OCI-LY1 (cell line): Measurements from ENCODE around the gene NEURL3.
"Not testable (repeated sequence)": the region's sequence is repeated elsewhere in the genome, so short reads cannot be mapped to it uniquely, and the experiment has no call there.

Source experiments
- H2AFZ ChIP-seq: fragments of 200-600 bp; sonication (generic), shearing (Covaris generic); 2 replicates; pipeline ENCODE4 v1.6.0; 2014; ENCODE audit warnings: antibody characterized with exemption, mild to moderate bottlenecking, low read length
- H3F3A ChIP-seq: fragments of 200-600 bp; sonication (generic), shearing (Covaris generic); 2 replicates; pipeline ENCODE4 v1.6.0; 2014; ENCODE audit warnings: mild to moderate bottlenecking, antibody characterized with exemption, low read length, moderate library complexity; ENCODE audit not compliant: insufficient read depth
- H3K27ac ChIP-seq: fragments of 200-600 bp; sonication (generic); 2 replicates; pipeline ENCODE4 v1.5.1; 2014; ENCODE audit warnings: low read length, mixed run types, mild to moderate bottlenecking, low read depth; ENCODE audit not compliant: poor library complexity, severe bottlenecking
- H3K27me3 ChIP-seq: fragments of 200-600 bp; sonication (generic); 2 replicates; pipeline ENCODE4 v1.6.0; 2014; ENCODE audit warnings: antibody characterized with exemption, mild to moderate bottlenecking, low read length, moderate library complexity; ENCODE audit not compliant: insufficient read depth
- H3K36me3 ChIP-seq: fragments of 200-600 bp; sonication (generic); 2 replicates; pipeline ENCODE4 v1.6.1; 2014; ENCODE audit warnings: mild to moderate bottlenecking, antibody characterized with exemption, low read length, moderate library complexity, mixed read lengths; ENCODE audit not compliant: insufficient read depth
- H3K4me1 ChIP-seq: fragments of 200-600 bp; sonication (generic); 2 replicates; pipeline ENCODE4 v1.5.1; 2014; ENCODE audit warnings: mild to moderate bottlenecking, low read length, moderate library complexity; ENCODE audit not compliant: insufficient read depth, severe bottlenecking
- H3K4me2 ChIP-seq: fragments of 200-600 bp; sonication (generic), shearing (Covaris generic); 2 replicates; pipeline ENCODE4 v1.6.1; 2014; ENCODE audit warnings: low read length
- H3K4me3 ChIP-seq: fragments of 200-600 bp; sonication (generic); 2 replicates; pipeline ENCODE4 v1.5.1; 2014; ENCODE audit warnings: low read length, low read depth, mild to moderate bottlenecking, mixed read lengths; ENCODE audit not compliant: poor library complexity, severe bottlenecking
- H3K79me2 ChIP-seq: fragments of 200-600 bp; shearing (Covaris generic); 2 replicates; pipeline ENCODE4 v1.6.1; 2016; ENCODE audit warnings: mixed run types, low read length, mixed read lengths; ENCODE audit not compliant: insufficient read depth
- H3K9ac ChIP-seq: fragments of 200-600 bp; sonication (generic), shearing (Covaris generic); 2 replicates; pipeline ENCODE4 v1.6.1; 2014; ENCODE audit warnings: mild to moderate bottlenecking, low read length, mixed read lengths
- H3K9me2 ChIP-seq: fragments of 200-600 bp; sonication (generic), shearing (Covaris generic); 2 replicates; pipeline ENCODE4 v1.6.1; 2014; ENCODE audit warnings: low read depth, mild to moderate bottlenecking, low read length, mixed read lengths
- H3K9me3 ChIP-seq: fragments of 200-600 bp; shearing (Covaris generic); 2 replicates; pipeline ENCODE4 v1.6.1; 2014; ENCODE audit warnings: low read length, mixed read lengths
- H4K20me1 ChIP-seq: fragments of 200-600 bp; sonication (generic), shearing (Covaris generic); 2 replicates; pipeline ENCODE4 v1.6.0; 2016; ENCODE audit warnings: mild to moderate bottlenecking, low read length; ENCODE audit not compliant: insufficient read depth
- CTCF ChIP-seq: fragments of 200-600 bp; sonication (generic), shearing (Covaris generic); IDR thresholded peaks from 2 replicates; pipeline ENCODE4 v1.5.1; 2017; ENCODE audit warnings: mild to moderate bottlenecking, antibody characterized with exemption, low read length, moderate library complexity, mixed read lengths
- EZH2 ChIP-seq: fragments of 200-600 bp; sonication (generic), shearing (Covaris generic); IDR thresholded peaks from 2 replicates; pipeline ENCODE4 v1.8.0; 2017; ENCODE audit warnings: borderline replicate concordance, mixed run types, mild to moderate bottlenecking, antibody characterized with exemption, low read length, moderate library complexity, mixed read lengths

NEURL3 gene

DNA sequence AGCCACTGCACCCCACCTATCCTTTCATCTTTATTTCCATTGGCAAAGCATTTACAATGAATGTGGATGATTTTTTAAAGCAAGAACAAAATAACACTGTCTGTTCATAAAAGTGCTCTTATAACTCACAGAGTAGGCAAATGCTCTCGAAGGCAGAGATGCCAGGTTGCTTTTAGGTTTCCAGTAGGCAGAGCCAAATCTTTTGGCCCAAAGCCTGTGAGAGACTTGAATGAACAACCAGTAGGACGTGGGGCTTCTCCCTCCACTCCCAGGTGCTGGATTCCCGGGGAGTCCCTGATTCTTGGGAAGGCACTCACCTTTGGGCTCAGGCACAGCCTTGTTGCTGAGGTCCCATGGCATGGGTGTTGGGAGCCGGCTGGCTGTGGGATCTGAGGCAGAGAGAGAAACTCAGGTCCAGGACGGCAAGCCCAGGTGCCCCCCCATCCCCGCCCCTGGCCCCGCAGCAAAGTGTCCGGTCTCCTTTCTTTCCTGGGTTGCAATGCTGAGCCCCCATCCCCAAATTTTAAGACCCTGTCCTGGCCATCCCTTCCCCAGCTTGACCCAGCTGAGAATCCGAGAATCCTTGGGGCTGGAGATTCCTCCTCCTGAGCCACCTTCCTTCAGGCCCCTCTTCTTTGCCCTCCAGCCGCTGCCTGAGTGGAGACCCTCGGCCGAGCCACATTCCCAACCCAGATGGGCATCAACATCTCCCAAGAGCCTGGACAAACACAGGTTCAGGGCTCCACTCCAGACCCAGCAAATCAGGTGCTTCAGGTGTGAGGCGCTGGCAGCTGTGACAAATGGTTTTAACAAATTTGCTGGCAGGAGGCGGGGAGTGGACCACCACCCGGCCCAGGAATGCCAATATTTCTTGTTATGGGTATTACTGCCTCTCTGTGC is 5.8 kb downstream of the NEURL3 start:
- H3K9me2 ChIP-seq = no peaks in the 10 kb centered on the region
- H3K36me3 ChIP-seq = no peaks in the 10 kb centered on the region
- H3K4me3 ChIP-seq = no peak overlapping the region
- H4K20me1 ChIP-seq = no peaks in the 10 kb centered on the region
- no peak overlapping the region for H3K27ac ChIP-seq
- no peak for TF ChIP-seq CTCF
- TF ChIP-seq EZH2 = no peak
- H3K9me3 ChIP-seq = no peaks in the 10 kb centered on the region
- H3K9ac ChIP-seq = no peak overlapping the region
- no peak overlapping the region for H2AFZ ChIP-seq
- no peaks in the 10 kb centered on the region; the same call in 1 of the 2 replicates for H3K27me3 ChIP-seq
- no peak overlapping the region for H3K4me2 ChIP-seq
- no peaks in the 10 kb centered on the region for H3F3A ChIP-seq
- H3K79me2 ChIP-seq = no peaks in the 10 kb centered on the region
- no peaks in the 10 kb centered on the region for H3K4me1 ChIP-seq

- H3K4me1 ChIP-seq, H3K9me3 ChIP-seq, H3K9ac ChIP-seq, H2AFZ ChIP-seq, H3K9me2 ChIP-seq, H3F3A ChIP-seq, H3K79me2 ChIP-seq, H3K4me2 ChIP-seq, H3K4me3 ChIP-seq, H3K27ac ChIP-seq, H3K36me3 ChIP-seq, H4K20me1 ChIP-seq, H3K27me3 ChIP-seq: not testable (repeated sequence)
Measured at GRCh38 chr2:96498611-96499010, 6.5 kb downstream of the NEURL3 start.

- H3K27me3 ChIP-seq = no peaks in the 10 kb centered on the region; the same call in 1 of the 2 replicates
- H3F3A ChIP-seq = no peaks in the 10 kb centered on the region
- no peaks in the 10 kb centered on the region for H3K9me2 ChIP-seq
- no peak overlapping the region for H3K4me2 ChIP-seq
- no peaks in the 10 kb centered on the region for H4K20me1 ChIP-seq
- no peaks in the 10 kb centered on the region for H3K4me1 ChIP-seq
- H3K9ac ChIP-seq = no peak overlapping the region
- H3K4me3 ChIP-seq = no peak overlapping the region
- H2AFZ ChIP-seq = no peak overlapping the region
- H3K27ac ChIP-seq = no peak overlapping the region
- H3K9me3 ChIP-seq = no peaks in the 10 kb centered on the region
- H3K79me2 ChIP-seq = no peaks in the 10 kb centered on the region
- H3K36me3 ChIP-seq = no peaks in the 10 kb centered on the region
- TF ChIP-seq EZH2 = no peak
- TF ChIP-seq CTCF = no peak
Measured at GRCh38 chr2:96498021-96498431, 7.1 kb downstream of the NEURL3 start.
